HepG2 (cell line): ENCODE data around the gene TMEM141. TPM values are rescaled to one million over a fixed set of nuclear protein-coding genes. Genes with fewer than 3 reads are reported as not detected.

Source experiments
- AGO1 ChIP-seq: fragments of 200-400 bp; formaldehyde crosslinking; IDR thresholded peaks from 2 replicates; pipeline ENCODE4 v1.6.1; 2017; ENCODE audit warnings: mild to moderate bottlenecking, low read depth, low read length, moderate library complexity; ENCODE audit not compliant: poor library complexity, severe bottlenecking
- FOSL1 ChIP-seq: sonication (generic); formaldehyde crosslinking; IDR thresholded peaks from 2 replicates; pipeline ENCODE4 v1.9.0; 2021; ENCODE audit warnings: missing genetic modification reagents, borderline replicate concordance
- FOSL2 ChIP-seq: sonication (generic); formaldehyde crosslinking; IDR thresholded peaks from 2 replicates; pipeline ENCODE4 v1.4.0; 2020; ENCODE audit warnings: missing genetic modification reagents
- NFE2L2 ChIP-seq: fragments of 150-350 bp; IDR thresholded peaks from 2 replicates; pipeline ENCODE4 v1.6.1; 2014; ENCODE audit warnings: low read length
- REST ChIP-seq, 2 experiments: IDR thresholded peaks; 2 replicates each; pipeline ENCODE4 v1.6.1; 2011 to 2012; ENCODE audit warnings: low read length in 2 of 2, borderline replicate concordance in 1 of 2, low read depth in 1 of 2, mild to moderate bottlenecking in 1 of 2, moderate library complexity in 1 of 2
- TRAFD1 ChIP-seq: sonication (generic); formaldehyde crosslinking; IDR thresholded peaks from 2 replicates; pipeline ENCODE4 v1.5.1; 2020; ENCODE audit warnings: missing genetic modification reagents, mild to moderate bottlenecking, borderline replicate concordance
- YEATS4 ChIP-seq: sonication (generic); formaldehyde crosslinking; IDR thresholded peaks from 2 replicates; pipeline ENCODE4 v1.4.0; 2020; ENCODE audit warnings: missing genetic modification reagents, borderline replicate concordance
- ZNF512B ChIP-seq: sonication (generic); formaldehyde crosslinking; IDR thresholded peaks from 2 replicates; pipeline ENCODE4 v1.5.1; 2020; ENCODE audit warnings: missing genetic modification reagents, mild to moderate bottlenecking, borderline replicate concordance
- ZNF567 ChIP-seq: sonication (generic); formaldehyde crosslinking; IDR thresholded peaks from 2 replicates; pipeline ENCODE4 v1.8.1; 2023; ENCODE audit warnings: mild to moderate bottlenecking, missing genetic modification reagents, borderline replicate concordance
- ZNF773 ChIP-seq: sonication (generic); formaldehyde crosslinking; IDR thresholded peaks from 2 replicates; pipeline ENCODE4 v1.4.0; 2020; ENCODE audit warnings: missing genetic modification reagents, borderline replicate concordance
- ZNF775 ChIP-seq: sonication (generic); formaldehyde crosslinking; IDR thresholded peaks from 2 replicates; pipeline ENCODE4 v1.4.0; 2020; ENCODE audit warnings: missing genetic modification reagents, mild to moderate bottlenecking, moderate library complexity, borderline replicate concordance
- polyA plus RNA-seq, 8 experiments: library from polyadenylated mRNA; depleted of rRNA in 3 of 8; stranded (reverse) in 7 of 8; unstranded in 1 of 8; fragments of >200 nt; fragmentation: Illumina TruSeq in 4 of 8; extraction: Trizol in 4 of 8; gene quantifications; 2 replicates each; pipeline versions ENCODE4 v1.2.1 to v1.2.3, GENCODE V29; 2011 to 2016; ENCODE audit warnings: low read depth in 4 of 8, missing spikeins in 1 of 8, mixed read lengths in 1 of 8; ENCODE audit not compliant: insufficient read depth in 1 of 8
- total RNA-seq, 5 experiments: library from RNA; depleted of rRNA; stranded (reverse); fragments of >200 nt; fragmentation: Illumina TruSeq; extraction: Trizol; gene quantifications; 2 replicates each; pipeline ENCODE4 v1.2.3, GENCODE V29; 2016; ENCODE audit warnings: low read depth in 1 of 5
- TF ChIP-seq, protein P1 (sequence below): sonication (generic); formaldehyde crosslinking; IDR thresholded peaks from 2 replicates; pipeline ENCODE4 v1.4.0; 2020; ENCODE audit warnings: missing genetic modification reagents, borderline replicate concordance
- TF ChIP-seq, protein P2 (sequence below): sonication (generic); formaldehyde crosslinking; IDR thresholded peaks from 2 replicates; pipeline ENCODE4 v1.8.0; 2022; ENCODE audit warnings: mild to moderate bottlenecking, missing genetic modification reagents, borderline replicate concordance

Gene TMEM141
- total and polyA plus RNA-seq, 2 of the 13 experiments (the other 11 are each of a cell fraction or from before 2014, with no cell fraction given): 81.0 to 202 TPM

- TF ChIP-seq, protein P1, sequence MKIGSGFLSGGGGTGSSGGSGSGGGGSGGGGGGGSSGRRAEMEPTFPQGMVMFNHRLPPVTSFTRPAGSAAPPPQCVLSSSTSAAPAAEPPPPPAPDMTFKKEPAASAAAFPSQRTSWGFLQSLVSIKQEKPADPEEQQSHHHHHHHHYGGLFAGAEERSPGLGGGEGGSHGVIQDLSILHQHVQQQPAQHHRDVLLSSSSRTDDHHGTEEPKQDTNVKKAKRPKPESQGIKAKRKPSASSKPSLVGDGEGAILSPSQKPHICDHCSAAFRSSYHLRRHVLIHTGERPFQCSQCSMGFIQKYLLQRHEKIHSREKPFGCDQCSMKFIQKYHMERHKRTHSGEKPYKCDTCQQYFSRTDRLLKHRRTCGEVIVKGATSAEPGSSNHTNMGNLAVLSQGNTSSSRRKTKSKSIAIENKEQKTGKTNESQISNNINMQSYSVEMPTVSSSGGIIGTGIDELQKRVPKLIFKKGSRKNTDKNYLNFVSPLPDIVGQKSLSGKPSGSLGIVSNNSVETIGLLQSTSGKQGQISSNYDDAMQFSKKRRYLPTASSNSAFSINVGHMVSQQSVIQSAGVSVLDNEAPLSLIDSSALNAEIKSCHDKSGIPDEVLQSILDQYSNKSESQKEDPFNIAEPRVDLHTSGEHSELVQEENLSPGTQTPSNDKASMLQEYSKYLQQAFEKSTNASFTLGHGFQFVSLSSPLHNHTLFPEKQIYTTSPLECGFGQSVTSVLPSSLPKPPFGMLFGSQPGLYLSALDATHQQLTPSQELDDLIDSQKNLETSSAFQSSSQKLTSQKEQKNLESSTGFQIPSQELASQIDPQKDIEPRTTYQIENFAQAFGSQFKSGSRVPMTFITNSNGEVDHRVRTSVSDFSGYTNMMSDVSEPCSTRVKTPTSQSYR (CRISPR knock-in tag): peak; percentile 42; the same call in 1 of the 2 replicates
- TF ChIP-seq ZNF773 (no peak), ZNF512B (CRISPR knock-in tag) (peak; percentile 63; the same call in 1 of the 2 replicates), FOSL2 (peak; percentile 0; the same call in 1 of the 2 replicates), ZNF567 (0 out of 2 replicates have a peak, but pooled peaks have one; percentile 70), TRAFD1 (CRISPR knock-in tag) (no peak), YEATS4 (peak; percentile 44; the same call in 1 of the 2 replicates), AGO1 (peak; percentile 13), FOSL1 (CRISPR knock-in tag) (no peak), NFE2L2 (no peak), ZNF775 (CRISPR knock-in tag) (no peak), REST (IDR thresholded peaks at IDR 0.05; ENCODE audit: borderline replicate concordance in 1 of 2, low read depth in 1 of 2, low read length in 2 of 2) (peak in 1 of 2 experiments; percentile 58; a peak in 1 of 4 replicates)
- TF ChIP-seq, protein P2, sequence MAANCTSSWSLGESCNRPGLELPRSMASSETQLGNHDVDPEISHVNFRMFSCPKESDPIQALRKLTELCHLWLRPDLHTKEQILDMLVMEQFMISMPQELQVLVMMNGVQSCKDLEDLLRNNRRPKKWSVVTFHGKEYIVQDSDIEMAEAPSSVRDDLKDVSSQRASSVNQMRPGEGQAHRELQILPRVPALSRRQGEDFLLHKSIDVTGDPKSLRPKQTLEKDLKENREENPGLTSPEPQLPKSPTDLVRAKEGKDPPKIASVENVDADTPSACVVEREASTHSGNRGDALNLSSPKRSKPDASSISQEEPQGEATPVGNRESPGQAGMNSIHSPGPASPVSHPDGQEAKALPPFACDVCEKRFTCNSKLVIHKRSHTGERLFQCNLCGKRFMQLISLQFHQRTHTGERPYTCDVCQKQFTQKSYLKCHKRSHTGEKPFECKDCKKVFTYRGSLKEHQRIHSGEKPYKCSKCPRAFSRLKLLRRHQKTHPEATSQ (CRISPR knock-in tag): 0 out of 2 replicates have a peak, but pooled peaks have one; percentile 54
Measured at GRCh38 chr9:136790640-136791515, at the start of gene TMEM141 (continued).
